Pulmonary artery endothelial cell (primary cell): Measurements from ENCODE around the gene ASIC4. TPM values are rescaled to one million over a fixed set of nuclear protein-coding genes. Genes with fewer than 3 reads are reported as not detected.

ENCODE experiments used
- DNase-seq: peaks from one replicate; pipeline ENCODE4 v3.0.0-alpha.2; 2011; ENCODE audit warnings: low read depth, low spot score
- total RNA-seq: library from RNA; depleted of rRNA; stranded (reverse); fragments of >200 nt; gene quantifications from 2 replicates; pipeline ENCODE4 v1.2.3, GENCODE V29; 2014

ASIC4 gene
- total RNA-seq, 1 donor from 2014 or later: not detected

DNA sequence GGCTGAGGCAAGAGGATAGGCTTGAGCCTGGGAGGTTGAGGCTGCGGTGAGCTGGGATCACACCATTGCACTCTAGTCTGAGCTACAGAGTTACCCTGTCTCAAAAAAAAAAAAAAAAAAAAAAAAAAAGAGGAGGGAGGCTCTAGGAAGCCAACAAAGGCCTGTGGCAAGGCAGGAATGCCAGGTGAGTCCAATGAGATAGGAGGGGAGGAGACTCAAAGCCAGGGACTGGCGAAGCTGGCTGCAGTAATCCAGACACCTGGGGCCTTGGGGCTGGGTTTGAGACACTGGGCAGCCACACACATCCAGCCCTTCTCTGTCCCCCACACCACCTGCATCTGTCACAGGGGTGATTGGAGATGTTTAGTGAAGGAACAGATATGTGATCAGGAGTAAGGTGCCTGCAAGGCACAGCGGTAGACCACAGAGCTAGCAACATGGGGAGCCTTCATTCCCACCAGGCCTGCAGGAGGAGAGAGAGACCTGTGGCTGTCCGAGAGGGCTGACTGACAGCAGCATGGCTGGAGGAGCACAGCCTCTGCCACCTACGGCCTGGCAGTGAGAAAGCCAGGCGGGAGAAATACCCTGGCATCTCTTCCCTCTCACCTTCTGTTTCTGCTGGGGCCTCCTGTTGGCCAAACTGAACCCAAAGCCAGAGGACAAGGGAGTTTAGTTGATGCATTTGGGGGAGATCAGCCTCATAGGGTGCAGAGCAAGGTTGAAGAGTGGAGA is 19.8 kb downstream of the ASIC4 start:
- DNase-seq: no peak

DNA sequence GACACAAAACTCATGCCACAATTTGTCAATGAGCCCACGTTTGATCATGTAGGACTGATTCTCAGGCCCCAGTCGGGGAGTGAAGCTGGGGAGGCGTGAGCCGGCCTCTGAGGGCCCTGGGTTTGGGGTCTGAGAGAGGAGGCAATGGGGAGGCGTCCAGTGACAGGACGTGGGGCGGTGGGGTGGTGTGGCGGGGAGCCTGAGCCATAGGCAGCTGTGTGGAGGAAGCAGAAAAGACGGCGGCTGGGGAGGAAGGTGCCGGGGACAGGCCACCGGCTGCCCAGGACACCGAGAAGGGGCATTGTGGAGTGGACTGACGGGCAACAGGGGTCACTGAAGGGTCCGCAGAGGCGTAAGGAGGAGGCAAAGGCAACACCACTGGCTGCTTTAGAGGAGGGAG is 22.1 kb downstream of the ASIC4 start:
- no peak for DNase-seq

DNA sequence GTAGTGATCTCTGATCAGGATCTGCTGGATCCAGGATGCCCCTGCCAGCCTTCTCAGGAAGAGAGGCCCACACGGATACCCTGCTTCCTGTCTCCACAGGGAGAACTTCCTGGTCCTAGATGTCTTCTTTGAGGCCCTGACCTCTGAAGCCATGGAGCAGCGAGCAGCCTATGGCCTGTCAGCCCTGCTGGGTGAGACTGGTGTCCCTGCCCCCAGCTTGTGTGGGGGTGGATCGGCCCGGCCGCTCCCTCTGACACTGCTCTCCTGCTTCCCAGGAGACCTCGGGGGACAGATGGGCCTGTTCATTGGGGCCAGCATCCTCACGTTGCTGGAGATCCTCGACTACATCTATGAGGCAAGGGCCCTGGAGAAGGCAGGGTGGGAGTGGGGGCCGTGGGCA is 22.7 kb downstream of the ASIC4 start:
- no peak for DNase-seq

DNA sequence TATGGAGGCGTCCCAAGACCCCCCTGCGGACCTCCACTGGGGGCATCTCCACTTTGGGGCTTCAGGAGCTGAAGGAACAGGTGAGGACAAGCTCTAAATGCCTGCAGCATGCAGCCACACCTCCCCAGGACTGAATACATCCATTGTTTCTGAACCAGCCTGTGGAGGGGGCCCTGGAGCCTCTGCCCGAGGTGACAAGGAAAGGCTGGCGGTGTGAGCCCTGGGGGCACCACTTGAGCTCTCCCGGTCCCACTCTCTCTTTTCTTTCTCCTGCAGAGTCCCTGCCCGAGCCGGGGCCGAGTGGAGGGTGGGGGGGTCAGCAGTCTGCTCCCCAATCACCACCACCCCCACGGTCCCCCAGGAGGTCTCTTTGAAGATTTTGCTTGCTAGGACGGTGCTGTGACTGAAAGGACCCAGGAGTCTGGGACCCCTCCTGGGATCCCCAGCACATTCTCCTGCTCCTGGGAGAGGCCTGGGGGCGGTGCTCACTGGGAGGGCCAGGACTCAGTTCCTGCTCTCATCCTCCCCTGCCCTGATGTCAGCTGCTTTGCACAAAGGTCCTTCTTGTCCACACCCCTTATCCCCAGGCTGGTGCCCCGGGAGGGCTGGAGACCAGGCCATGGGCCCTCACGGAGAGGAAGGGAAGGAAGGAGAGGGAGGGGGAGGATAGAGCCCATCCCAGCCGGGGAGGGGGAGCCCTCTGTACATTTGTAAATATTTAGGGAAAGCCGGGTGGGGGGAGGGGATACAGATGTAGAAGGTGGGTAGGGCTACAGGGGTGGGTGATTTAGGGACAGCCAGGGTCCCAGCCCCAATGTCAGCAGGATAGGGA is 23.6 kb downstream of the ASIC4 start:
- no peak for DNase-seq

DNA sequence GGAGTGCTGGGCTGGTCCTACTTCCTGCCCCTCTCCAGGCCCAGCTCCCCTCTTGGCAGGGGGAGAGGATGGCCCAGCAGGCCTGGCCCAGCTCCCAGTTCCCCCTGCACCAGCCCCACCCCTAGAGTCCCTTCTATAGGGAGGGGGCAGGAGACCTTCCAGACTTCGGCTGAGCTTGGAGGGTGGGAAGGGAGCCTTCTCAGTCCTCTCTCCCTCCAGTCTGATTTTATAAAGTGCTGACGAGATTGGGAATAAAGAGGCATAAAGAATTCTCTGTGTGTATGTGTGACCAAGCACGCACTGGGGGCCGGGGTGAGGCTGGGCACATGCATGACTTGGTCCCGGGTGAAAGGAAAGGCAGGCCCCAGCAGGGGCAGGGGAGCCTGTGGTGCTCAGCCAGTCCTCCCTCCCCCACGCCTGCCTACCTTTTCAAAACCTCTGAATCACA is 24.2 kb downstream of the ASIC4 start:
- no peak for DNase-seq

DNA sequence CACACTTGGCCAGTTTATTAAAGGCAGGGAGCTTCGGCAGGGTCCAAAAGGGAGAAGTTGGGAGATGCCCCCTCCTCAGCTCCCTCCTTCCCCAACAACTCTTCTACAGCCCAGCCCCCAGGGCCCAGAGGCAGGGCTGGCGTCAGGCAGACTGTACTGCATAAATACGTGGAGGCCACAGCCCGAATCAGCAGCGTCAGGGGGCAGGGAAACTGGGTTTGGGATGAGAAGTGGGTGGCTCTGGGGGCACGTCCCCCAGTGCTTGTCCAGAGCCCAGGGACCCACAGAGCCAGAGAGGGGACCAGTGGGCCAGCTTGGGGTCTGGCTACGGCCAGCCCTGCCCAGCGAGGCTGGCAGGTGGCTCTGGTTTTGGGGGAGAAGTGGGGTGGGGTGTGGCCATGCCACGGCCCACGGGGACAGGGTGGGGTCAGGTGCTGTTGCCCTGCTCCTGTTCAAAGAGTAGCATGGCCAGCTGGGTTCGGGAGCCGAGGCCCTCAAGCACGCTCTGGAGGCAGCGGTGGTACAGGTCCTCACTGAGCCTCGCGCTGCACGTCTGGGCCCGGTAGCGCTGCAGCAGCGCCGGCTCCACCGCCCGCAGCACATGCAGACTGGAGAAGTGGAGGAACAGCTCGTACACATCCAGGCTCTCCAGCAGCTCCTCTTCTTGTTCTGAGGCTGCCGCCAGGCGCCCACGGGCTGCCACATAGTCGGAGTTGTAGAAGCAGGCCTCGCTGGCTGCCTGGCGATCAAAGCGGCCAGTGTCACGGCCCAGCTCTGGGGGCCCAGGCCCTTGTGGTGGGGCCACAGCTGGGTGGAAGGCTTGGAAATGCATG is 24.9 kb downstream of the ASIC4 start:
- no peak for DNase-seq

DNA sequence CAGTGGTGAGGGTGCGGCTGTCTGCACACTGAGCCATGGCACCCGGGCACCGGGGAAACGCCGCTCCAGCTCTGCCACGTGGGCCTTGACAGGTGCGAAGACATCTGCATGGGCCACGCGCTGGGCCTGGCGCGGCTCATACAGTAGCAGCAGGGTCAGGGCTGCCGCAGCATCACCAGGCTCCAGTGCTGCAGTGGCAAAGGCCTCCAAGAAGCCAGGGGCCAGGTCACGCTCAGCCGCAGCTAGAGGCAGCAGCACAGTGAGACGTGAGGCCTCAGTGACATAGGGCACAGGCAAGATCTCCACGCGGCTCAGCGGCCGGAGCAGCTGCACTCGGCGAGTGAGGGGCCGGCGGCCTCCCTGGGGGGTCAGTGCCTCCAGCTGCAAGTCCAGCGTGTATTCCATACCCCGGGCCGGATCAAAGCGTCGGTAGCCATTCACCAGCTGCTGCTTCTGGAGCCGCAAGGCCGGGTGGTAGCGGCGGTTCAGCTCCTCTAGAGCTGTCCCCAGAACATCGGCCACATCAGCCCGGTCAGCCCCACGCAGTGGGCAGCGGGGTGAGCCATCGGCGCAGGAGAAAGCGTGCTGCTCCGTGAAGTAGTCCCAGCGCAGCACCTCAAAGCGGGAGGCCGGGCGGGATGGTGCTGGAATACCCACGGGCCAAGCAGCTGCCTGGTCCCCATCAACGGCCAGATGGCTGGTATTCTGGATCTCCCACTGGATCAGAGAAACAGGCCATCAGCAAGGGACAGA is 25.8 kb downstream of the ASIC4 start:
- DNase-seq: no peak

DNA sequence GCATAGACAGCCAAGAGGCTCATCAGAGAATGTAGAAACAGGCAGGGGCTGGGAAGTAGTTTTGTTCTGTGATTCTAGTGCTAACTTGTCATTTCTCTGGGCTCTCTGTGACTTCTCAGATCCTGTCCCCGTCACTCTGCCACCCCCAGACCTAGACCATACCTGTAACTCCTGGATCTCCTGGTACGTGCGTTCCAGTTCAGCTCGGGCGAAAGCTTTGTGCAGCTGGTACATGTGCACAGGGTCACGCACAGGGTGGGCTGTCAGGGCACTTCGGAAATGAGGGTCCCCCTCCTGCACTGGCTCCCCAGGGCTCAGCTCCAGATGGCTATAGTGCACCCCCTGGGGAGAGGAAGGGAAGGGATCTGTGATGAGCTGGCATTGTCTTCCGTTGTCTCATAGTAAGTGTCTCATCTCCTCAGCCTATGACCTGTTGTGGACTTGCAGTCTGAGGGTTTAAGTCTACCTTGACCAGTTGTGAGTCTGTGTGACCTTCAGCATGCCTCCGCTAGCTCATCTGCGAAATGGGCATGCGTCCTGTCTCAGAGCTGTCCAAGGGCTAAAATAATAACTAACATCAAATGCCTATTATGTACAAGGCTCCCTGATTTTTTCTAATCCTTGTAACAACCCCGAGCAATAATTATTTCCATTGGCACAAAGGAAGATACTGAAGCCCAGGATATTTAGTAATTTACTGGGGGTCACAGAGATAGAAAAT is 26.7 kb downstream of the ASIC4 start:
- no peak for DNase-seq

DNA sequence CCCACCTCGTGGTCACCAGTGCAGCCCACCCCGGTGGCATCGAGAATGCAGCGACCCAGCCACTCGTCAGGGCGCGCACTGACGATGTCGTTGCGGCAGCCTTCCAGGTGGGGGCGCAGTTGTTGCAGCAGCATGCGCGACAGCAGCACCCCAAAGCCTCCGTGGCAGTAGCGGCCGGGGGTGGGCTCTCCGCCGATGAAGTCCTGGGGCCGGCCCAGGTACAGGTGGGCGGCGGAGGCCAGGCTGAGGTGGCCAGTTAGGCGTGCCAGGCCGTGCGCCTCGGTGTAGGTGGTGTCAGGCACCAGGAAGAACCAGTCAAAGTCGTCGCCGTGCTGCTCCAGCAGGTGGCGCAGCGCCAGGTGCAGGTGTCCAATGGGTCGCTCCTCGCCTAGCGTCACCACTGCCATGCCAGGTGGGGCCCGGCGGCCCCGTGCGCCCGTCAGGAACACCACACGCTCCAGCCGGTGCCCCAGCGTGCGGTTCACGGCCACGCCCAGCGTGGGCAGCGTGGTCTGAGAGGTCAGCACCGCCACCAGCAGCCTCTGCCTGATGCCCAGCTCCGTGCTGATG is 27.4 kb downstream of the ASIC4 start:
- DNase-seq: no peak

DNA sequence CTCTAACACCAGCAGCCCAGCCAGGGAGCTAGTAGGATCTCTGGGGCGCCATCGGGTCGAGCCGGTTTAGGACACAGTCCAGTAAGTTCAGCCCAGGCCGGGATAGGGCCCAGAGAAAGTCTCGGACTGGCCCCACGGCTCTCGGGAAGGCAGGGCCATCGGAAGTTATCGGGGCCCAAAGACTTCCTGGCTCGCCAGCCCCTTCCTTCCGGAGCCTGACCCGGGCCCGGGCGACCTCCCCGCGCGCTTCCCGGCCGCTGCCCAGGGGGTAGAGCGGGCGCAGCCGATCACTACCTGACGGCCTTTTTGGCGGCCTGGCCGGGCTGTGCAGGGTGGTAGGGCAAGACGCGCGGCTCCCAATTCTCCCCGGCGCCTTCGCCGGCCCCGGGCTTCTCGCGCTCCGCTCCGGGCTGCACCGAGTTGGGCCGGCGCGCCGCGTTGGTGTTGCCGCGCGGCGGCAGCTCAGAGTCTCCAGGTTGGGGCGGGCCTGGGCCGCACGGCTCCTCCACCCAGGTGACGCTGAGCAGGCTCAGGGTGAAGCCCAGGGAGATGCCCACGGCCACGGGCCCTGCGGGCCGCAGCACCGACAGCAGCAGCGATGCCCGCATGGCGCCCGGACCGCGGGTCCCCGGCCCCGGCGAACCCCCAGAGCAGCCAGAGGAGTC is 28.8 kb downstream of the ASIC4 start:
- DNase-seq: no peak

DNA sequence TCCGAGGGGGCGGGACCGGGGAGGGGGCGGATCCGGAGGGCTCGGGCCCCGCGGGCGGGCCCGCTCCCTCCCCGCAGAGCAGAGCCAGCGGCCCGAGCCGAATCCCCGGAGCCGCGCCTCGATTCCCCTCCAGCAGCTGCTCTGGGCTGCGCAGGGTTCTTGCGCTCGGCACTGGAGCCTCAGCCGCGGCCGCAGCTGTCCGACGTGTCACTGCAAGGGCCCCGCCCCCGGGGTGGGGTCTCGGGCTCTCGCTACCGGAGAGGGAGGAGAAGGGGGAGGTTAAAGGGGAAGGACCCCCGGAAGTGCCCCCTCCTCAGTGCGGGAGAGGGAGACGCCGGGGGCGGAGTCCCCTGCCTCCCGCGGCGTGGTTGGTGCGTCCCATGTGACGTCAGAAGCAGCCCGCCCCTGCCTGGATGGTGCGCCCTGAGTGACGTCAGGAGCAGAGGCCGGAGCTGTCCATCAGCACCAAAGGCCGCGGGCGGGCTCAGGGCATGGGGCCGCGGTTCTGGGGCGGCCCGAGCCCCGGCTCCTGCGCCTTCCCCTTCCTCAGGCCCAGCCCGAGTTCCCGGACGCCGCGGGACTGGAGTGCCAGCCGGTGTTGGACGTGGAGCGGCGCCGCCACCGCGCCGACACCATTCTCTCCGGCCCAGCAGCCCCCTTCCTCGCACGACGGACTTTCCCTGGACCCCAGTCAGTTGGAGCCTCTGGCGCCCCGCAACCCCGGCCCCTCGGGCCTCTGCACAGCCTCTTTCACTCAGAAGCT is 29.5 kb downstream of the ASIC4 start, which contains the start of the genes CHPF and TMEM198:
CHPF (minus strand) TSS at position 214 of the 763 bp plus-strand sequence. CDS start 271 bp downstream, outside the sequence.
TMEM198 (plus strand) TSS at position 433 of the 763 bp plus-strand sequence. CDS start 700 bp downstream, outside the sequence.
- peak; percentile 56 for DNase-seq

DNA sequence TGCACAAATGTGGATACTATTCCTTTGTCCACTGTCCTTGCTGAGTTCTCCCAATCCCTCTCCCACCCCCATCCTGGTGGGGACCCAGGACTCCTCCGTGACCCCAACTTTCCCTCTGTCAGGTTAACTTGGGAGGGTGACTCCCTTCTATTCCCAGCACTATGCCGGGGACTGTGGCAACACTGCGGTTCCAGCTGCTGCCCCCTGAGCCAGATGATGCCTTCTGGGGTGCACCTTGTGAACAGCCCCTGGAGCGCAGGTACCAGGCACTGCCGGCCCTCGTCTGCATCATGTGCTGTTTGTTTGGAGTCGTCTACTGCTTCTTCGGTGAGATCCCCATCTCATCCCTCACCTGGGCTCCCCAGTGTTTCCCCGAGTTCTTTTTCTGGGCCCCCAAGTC is 30.3 kb downstream of the ASIC4 start:
- DNase-seq: no peak

DNA sequence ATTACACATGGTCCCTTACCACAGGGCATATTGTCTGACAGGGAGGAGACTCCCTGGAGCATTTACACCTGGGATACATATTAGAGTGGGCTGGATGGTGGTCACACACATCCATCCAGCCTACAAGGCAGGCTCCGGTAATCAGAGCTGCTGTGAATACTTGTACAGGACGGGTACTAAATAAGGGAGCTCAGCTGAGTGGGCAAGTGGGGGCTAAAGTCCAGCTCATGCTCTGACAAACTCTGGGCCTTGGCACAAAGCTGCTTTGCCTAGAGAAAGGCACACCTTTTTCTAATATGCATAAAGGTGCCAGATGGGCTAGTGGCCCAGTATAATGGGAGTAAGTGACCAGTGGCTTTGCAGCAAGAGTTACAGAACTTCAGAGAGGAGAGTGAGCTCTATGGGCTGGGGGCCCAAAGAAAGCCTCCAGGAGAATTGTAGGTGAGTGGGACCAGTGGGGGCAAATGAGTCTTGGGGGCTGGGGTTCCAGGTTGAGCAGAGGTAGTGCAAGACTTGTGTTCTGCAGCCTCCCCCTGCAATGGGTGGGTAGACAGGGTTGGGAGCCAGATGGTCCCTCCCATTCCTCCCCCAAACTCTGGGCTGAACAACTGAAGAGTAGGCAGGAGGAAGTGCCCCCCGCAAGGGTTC is 31.1 kb downstream of the ASIC4 start:
- no peak for DNase-seq

DNA sequence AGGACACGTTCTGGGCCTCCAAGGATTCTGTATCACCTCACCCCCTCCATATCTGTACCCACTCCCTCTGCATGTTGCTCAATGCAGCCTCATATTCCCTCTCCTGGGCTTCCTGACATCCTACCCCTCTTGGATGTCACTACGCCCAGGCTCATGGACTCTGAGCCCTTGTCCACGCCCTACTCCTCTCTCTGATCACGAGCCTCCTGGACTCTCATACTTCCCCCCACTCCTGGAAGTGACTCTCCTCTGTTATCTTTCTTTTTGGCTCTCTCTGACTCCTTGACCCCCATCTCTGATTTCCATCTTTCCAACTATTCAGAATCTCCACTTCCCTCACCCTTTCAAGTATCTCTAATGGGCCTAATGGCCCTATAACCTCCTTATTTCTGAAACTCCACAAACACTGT is 31.7 kb downstream of the ASIC4 start:
- DNase-seq: no peak

DNA sequence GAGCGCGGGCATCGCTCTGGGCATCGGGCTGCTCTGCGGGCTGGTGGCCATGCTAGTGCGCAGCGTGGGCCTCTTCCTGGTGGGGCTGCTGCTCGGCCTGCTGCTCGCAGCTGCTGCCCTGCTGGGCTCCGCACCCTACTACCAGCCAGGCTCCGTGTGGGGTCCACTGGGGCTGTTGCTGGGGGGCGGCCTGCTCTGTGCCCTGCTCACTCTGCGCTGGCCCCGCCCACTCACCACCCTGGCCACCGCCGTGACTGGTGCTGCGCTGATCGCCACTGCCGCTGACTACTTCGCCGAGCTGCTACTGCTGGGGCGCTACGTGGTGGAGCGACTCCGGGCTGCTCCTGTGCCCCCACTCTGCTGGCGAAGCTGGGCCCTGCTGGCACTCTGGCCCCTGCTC is 33.3 kb downstream of the ASIC4 start:
- no peak for DNase-seq

DNA sequence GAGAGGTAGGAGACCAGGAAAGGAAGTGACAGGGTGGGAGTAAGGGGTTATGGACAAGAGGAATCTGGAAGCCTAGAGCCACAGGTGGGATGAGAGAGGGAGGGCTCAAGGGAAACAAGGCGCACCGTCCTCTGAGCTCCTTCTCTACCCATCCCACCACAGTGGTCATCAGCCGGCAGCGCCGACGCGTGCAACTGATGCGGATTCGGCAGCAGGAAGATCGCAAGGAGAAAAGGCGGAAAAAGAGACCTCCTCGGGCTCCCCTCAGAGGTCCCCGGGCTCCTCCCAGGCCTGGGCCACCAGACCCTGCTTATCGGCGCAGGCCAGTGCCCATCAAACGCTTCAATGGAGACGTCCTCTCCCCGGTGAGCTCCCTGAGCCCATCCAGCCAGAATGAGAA is 34.7 kb downstream of the ASIC4 start:
- no peak for DNase-seq

DNA sequence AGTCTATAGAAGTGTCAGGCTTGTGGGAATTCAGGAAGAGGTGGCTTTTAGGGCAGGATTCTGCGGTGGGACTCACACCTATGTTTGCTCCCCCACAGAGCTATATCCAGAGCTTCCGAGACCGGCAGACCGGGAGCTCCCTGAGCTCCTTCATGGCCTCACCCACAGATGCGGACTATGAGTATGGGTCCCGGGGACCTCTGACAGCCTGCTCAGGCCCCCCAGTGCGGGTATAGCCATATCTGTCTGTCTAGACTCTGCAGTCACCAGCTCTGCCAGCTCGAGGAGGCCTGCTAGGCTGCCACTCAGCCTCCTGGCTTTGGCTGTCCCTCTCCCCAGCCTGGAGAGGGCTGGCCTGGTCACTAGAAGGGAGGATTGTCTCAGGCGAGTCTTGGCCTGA is 35.3 kb downstream of the ASIC4 start:
- DNase-seq: no peak
